HG02798 (cell line): ENCODE results near the gene KRTAP10-6.
"Not testable (repeated sequence)": the region's sequence is repeated elsewhere in the genome, so short reads cannot be mapped to it uniquely, and the experiment has no call there.

Experiments
- ATAC-seq: cut with Tn5 transposase; IDR thresholded peaks from one replicate; pipeline ENCODE4 v1.9.1; 2021; ENCODE audit warnings: mild to moderate bottlenecking; ENCODE audit not compliant: unreplicated experiment, poor library complexity

KRTAP10-6 gene

GRCh38 chr21:44592446-44593311, at the start of gene KRTAP10-6:
Gene KRTAP10-6 (minus strand): TSS chr21:44592505. CDS start chr21:44592484, 21 bp downstream.
- ATAC-seq = no peak

- ATAC-seq = no peak
Observed at GRCh38 chr21:44640761-44641160, 48.5 kb upstream of the KRTAP10-6 start.

- ATAC-seq = no peak
Observed at GRCh38 chr21:44639331-44639655, 47.0 kb upstream of the KRTAP10-6 start.

- not testable (repeated sequence) for ATAC-seq
Observed at GRCh38 chr21:44638506-44639330, 46.4 kb upstream of the KRTAP10-6 start.

GRCh38 chr21:44637851-44638348, 45.6 kb upstream of the KRTAP10-6 start:
- ATAC-seq = not testable (repeated sequence)

- no peak for ATAC-seq
Observed at GRCh38 chr21:44637018-44637850, 44.9 kb upstream of the KRTAP10-6 start, which contains the start of gene KRTAP10-10. Gene KRTAP10-10 (plus strand): TSS chr21:44637356. CDS start chr21:44637418, 62 bp downstream.

- no peak for ATAC-seq
Observed at GRCh38 chr21:44636209-44637017, 44.1 kb upstream of the KRTAP10-6 start.

- no peak for ATAC-seq
Observed at GRCh38 chr21:44632067-44632466, 39.8 kb upstream of the KRTAP10-6 start.

- ATAC-seq = no peak
Observed at GRCh38 chr21:44630440-44630839, 38.1 kb upstream of the KRTAP10-6 start.

GRCh38 chr21:44628707-44629391, 36.5 kb upstream of the KRTAP10-6 start:
- no peak for ATAC-seq

- not testable (repeated sequence) for ATAC-seq
Observed at GRCh38 chr21:44627831-44628233, 35.5 kb upstream of the KRTAP10-6 start.

GRCh38 chr21:44627181-44627822, 35.0 kb upstream of the KRTAP10-6 start:
- not testable (repeated sequence) for ATAC-seq

GRCh38 chr21:44626673-44627143, 34.4 kb upstream of the KRTAP10-6 start, which contains the start of gene KRTAP10-9:
Gene KRTAP10-9 (plus strand): TSS chr21:44627093. CDS start chr21:44627172, 79 bp downstream.
- no peak for ATAC-seq

GRCh38 chr21:44626262-44626661, 34.0 kb upstream of the KRTAP10-6 start:
- ATAC-seq = no peak

- no peak for ATAC-seq
Observed at GRCh38 chr21:44625756-44626155, 33.5 kb upstream of the KRTAP10-6 start.

- no peak for ATAC-seq
Observed at GRCh38 chr21:44623575-44623974, 31.3 kb upstream of the KRTAP10-6 start.

- ATAC-seq = no peak
Observed at GRCh38 chr21:44619886-44620285, 27.6 kb upstream of the KRTAP10-6 start.

- no peak for ATAC-seq
Observed at GRCh38 chr21:44618909-44619308, 26.6 kb upstream of the KRTAP10-6 start.
